ENCODE data around the gene ATXN7L1.

GRCh38 chr7:105680505-105681187 lies 195.8 kb downstream of the ATXN7L1 start:
- TF ChIP-seq POLR2AphosphoS5 (IDR thresholded peaks at IDR 0.05; ENCODE audit: low read depth, low read length) (no peak), POLR2A (IDR thresholded peaks at IDR 0.05; ENCODE audit: low read depth, low read length) (no peak)
